Stomach (tissue), 9 donors: ENCODE measurements around the gene FBL. TPM values are rescaled to one million over a fixed set of nuclear protein-coding genes. Genes with fewer than 3 reads are reported as not detected.

Experiments used
- DNase-seq, 2 donors: peaks; one replicate each; pipeline versions ENCODE4 v3.0.0 to v3.0.0-alpha.2; 2013 to 2019
- H3K27ac ChIP-seq, 5 donors: fragments of 200-600 bp in 4 of 5; sonication (generic) in 4 of 5; one replicate each; pipeline ENCODE4 v1.5.1; 2013 to 2019; ENCODE audit warnings: mild to moderate bottlenecking in 1 of 5, moderate library complexity in 1 of 5
- H3K27me3 ChIP-seq, 3 donors: fragments of 200-600 bp; sonication (generic); one replicate each; pipeline ENCODE4 v1.5.1; 2017 to 2019; ENCODE audit warnings: mixed run types in 1 of 3
- H3K36me3 ChIP-seq, 4 donors: fragments of 200-600 bp; sonication (generic); 1 replicate in 3 of 4; 2 replicates in 1 of 4; pipeline ENCODE4 v1.5.1; 2016 to 2019
- H3K4me1 ChIP-seq, 4 donors: fragments of 200-600 bp; sonication (generic); one replicate each; pipeline ENCODE4 v1.5.1; 2016 to 2019
- H3K4me3 ChIP-seq, 4 donors: fragments of 200-600 bp; sonication (generic) in 3 of 4; one replicate each; pipeline ENCODE4 v1.5.1; 2016 to 2019; ENCODE audit warnings: mild to moderate bottlenecking in 1 of 4
- H3K9me3 ChIP-seq, 4 donors: fragments of 200-600 bp; sonication (generic); one replicate each; pipeline ENCODE4 v1.5.1; 2016 to 2019
- CTCF ChIP-seq, 7 experiments: fragments of 450-650 bp in 4 of 7; fragments of 200-600 bp in 3 of 7; sonication (generic) in 3 of 7; IDR thresholded peaks; one replicate each; pipeline ENCODE4 v1.5.1; 2016 to 2019; ENCODE audit warnings: antibody characterized with exemption in 7 of 7, control low read depth in 2 of 7, mild to moderate bottlenecking in 1 of 7
- EP300 ChIP-seq: sonication (generic); formaldehyde crosslinking; IDR thresholded peaks from one replicate; pipeline ENCODE4 v1.6.1; 2017; ENCODE audit warnings: antibody characterized with exemption
- POLR2A ChIP-seq, 4 donors: fragments of 450-650 bp; IDR thresholded peaks; one replicate each; pipeline ENCODE4 v1.6.1; 2016; ENCODE audit warnings: antibody characterized with exemption in 4 of 4, control low read depth in 2 of 4, mild to moderate bottlenecking in 1 of 4, moderate library complexity in 1 of 4
- POLR2AphosphoS5 ChIP-seq, 3 donors: sonication (generic); formaldehyde crosslinking; IDR thresholded peaks; one replicate each; pipeline ENCODE4 v1.6.1; 2016; ENCODE audit warnings: antibody characterized with exemption in 3 of 3
- WGBS, 5 donors: extraction: QIAGEN DNeasy Blood & Tissue Kit in 3 of 5; methylation state at CpG; one replicate each; pipeline versions ENCODE4 v1.1.5 to v1.1.7; 2013 to 2018; 5-methylcytosine and 5-hydroxymethylcytosine counted together
- intact Hi-C: fragments of 100-400 bp; cut with DNase I; formaldehyde crosslinking; loops from one replicate; pipeline ENCODE4 v1.15.1; 2023; ENCODE audit warnings: low total_unique reads
- polyA plus RNA-seq, 3 donors: library from polyadenylated mRNA; stranded (reverse); fragments of 200-250 nt; gene quantifications; one replicate each; pipeline ENCODE4 v1.2.3, GENCODE V29; 2013
- total RNA-seq, 5 donors: library from RNA; depleted of rRNA; stranded (reverse); fragments of >200 nt; gene quantifications; one replicate each; pipeline versions ENCODE4 v1.1.0 to v1.2.3, GENCODE V29; 2014 to 2016
- donor health status: healthy with polysubstance abuse.
- donor health status: Bipolar disorder and iron deficiency.
- donor health status: healthy.

FBL gene
- total and polyA plus RNA-seq, 8 donors: 59.8 to 331 (median 234) TPM

GRCh38 chr19:39834287-39834841, 11.8 kb downstream of the FBL start:
- intact Hi-C loops: no loop called here
- TF ChIP-seq POLR2A (IDR thresholded peaks at IDR 0.05): no peak
- H3K4me1 ChIP-seq: peaks cover 18 to 27% (median 26%) of the 10 kb centered on the region in 4 donors
- H3K27me3 ChIP-seq: no peaks in the 10 kb centered on the region
- peak overlapping the region; percentile 15 to 91 (median 75) for H3K27ac ChIP-seq
- peaks cover 54 to 75% (median 74%) of the 10 kb centered on the region in 4 donors for H3K36me3 ChIP-seq
- no peaks in the 10 kb centered on the region for H3K9me3 ChIP-seq
- DNase-seq: no peak
- 39 to 48% (median 41%) methylated on average over 17 to 19 of the region's 19 CpGs for WGBS, 5 donors
- H3K4me3 ChIP-seq: peak overlapping the region; percentile 83 to 99 (median 98)

- peak within 1 kb of the TSS; percentile 75 to 91 (median 89) for H3K27ac ChIP-seq
- 0 to 1% (median 0%) methylated on average over 16 to 58 of the region's 59 CpGs for WGBS, 5 donors
Measured at GRCh38 chr19:39833464-39834286, 12.5 kb downstream of the FBL start, which contains the start of gene DYRK1B. TSS of gene DYRK1B (minus strand) at chr19:39834162. CDS start at chr19:39831867, 2,295 bp downstream.

DNA sequence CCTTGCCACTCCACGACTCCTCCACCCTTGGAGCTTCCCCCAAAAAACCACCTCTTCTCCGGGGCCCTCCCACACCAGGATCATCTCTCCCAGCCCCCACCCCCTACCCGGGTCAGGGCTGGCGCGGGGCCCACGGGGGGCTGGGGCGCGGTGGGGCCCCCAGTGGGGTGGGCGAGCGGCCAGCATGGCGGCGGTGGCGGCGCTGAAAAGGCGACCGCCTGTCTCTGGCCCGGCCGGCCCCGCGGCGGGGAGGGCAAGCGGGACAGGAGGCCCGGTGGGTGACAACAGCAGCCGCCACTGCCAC, 13.1 kb downstream of the FBL start:
- DNase-seq: no peak
- Histone ChIP-seq H3K9me3 (no peaks in the 10 kb centered on the region), H3K27ac (peak overlapping the region; percentile 75 to 91 (median 89)), H3K27me3 (no peaks in the 10 kb centered on the region), H3K4me1 (peaks cover 18 to 27% (median 26%) of the 10 kb centered on the region in 4 donors), H3K36me3 (peaks cover 50 to 75% (median 74%) of the 10 kb centered on the region in 4 donors), H3K4me3 (peak overlapping the region; percentile 83 to 99 (median 98))
- 0 to 4% (median 2%) methylated on average over 16 to 24 of the region's 24 CpGs for WGBS, 5 donors
- intact Hi-C loops: no loop called here
- TF ChIP-seq EP300 (no peak), CTCF (IDR thresholded peaks at IDR 0.05) (no peak), POLR2AphosphoS5 (IDR thresholded peaks at IDR 0.05) (no peak), POLR2A (IDR thresholded peaks at IDR 0.05) (no peak)

More at GRCh38 chr19:39833464-39834286, 12.5 kb downstream of the FBL start, which contains the start of gene DYRK1B:
- intact Hi-C loops: no loop called here
- H3K36me3 ChIP-seq: peaks cover 50 to 75% (median 74%) of the 10 kb centered on the region in 4 donors
- H3K4me1 ChIP-seq: peaks cover 18 to 27% (median 26%) of the 10 kb centered on the region in 4 donors
- H3K9me3 ChIP-seq: no peaks in the 10 kb centered on the region
- DNase-seq: peak; percentile 99
- TF ChIP-seq CTCF (IDR thresholded peaks at IDR 0.05): no peak
- TF ChIP-seq POLR2AphosphoS5 (IDR thresholded peaks at IDR 0.05): peak in 2 of 3 donors; percentile 66 to 92
- TF ChIP-seq POLR2A (IDR thresholded peaks at IDR 0.05): no peak
- no peak for TF ChIP-seq EP300
- no peaks in the 10 kb centered on the region for H3K27me3 ChIP-seq
- H3K4me3 ChIP-seq: peak within 1 kb of the TSS; percentile 83 to 99 (median 98)

DNA sequence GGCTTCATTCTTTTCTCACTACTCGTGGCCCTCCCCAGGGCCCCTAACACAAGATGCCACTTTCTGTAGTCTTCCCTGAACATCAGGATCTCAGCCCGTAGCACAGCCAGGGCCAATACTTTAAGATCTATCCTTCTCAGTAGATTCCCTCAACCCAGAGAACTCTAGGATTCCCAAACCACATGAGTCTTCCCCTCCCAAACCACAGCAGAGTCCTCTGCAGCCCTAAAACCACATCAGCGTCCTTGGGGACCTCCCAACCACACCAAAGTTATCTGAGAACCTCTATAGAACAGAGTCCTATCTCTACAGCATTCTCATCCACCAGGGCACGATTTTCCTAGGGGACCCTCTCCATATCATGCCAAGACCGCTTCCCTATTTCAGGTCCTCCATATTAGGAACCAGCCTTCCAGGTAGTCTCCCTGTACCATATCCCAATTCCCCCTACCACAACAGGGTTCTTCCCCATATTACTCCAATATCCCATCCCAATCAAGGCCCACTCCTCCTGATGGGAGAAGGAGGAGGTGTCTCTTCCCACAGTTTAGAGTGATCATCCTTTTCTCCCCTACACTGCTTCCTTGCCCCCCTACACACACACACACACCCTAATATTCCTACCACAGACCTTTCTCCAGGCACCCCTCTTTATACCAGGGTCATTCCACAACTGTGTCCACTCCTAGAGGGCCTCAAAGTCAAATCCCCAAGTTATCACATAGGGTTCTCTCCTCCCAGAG, 13.7 kb downstream of the FBL start:
- peak overlapping the region; percentile 83 to 99 (median 98) for H3K4me3 ChIP-seq
- H3K4me1 ChIP-seq: peaks cover 18 to 27% (median 26%) of the 10 kb centered on the region in 4 donors
- no peaks in the 10 kb centered on the region for H3K9me3 ChIP-seq
- H3K36me3 ChIP-seq: peaks cover 50 to 75% (median 74%) of the 10 kb centered on the region in 4 donors
- H3K27ac ChIP-seq: peak overlapping the region in 4 of 5 donors; percentile 75 to 91 (median 82)
- intact Hi-C loops: no loop called here
- DNase-seq: no peak
- TF ChIP-seq EP300 (no peak), CTCF (IDR thresholded peaks at IDR 0.05) (no peak), POLR2AphosphoS5 (IDR thresholded peaks at IDR 0.05) (no peak), POLR2A (IDR thresholded peaks at IDR 0.05) (no peak)
- 50 to 60% (median 56%) methylated on average over 5 of the region's 5 CpGs for WGBS, 5 donors
- H3K27me3 ChIP-seq: no peaks in the 10 kb centered on the region
